ENCODE data around the gene PRM3.
A peak's percentile ranks its signal among the peaks of the same experiment; 100 is the strongest.

PRM3 gene, protein sequence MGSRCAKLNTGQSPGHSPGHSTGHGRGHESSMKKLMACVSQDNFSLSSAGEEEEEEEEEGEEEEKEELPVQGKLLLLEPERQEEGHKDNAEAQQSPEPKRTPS

DNA sequence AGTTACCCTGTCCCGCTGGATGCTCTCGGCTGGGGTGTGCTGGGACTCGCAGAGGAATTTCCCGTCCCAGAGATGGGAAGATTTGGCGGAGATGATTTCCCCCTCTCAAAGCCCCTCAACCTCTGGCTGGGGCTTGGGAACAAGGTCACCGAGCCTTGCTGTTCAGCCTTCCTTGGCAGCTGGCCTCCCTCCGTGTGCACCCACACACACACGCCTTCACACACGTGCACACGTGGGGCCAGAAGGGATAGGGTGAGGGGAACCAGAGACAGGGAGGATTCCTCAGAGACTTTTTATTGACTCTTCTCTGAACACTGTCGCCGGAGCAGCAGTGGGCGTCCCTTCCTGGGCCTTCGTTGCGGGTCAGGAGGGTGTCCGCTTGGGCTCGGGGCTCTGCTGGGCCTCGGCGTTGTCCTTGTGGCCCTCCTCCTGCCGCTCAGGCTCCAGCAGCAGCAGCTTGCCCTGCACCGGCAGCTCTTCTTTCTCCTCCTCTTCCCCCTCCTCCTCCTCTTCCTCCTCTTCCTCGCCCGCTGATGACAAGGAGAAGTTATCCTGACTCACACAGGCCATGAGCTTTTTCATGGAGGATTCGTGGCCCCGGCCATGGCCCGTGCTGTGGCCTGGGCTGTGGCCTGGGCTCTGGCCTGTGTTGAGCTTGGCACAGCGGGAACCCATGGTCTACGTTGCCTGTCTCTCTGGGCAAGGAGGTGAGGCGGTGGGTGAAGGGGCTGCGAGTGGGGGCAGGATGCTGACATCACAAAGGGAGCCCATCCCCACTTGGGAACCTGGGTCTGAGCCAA, at the start of gene PRM3:
Gene PRM3, minus strand, starts transcription at position 709 of the 800 bp plus-strand sequence. Its CDS starts 34 bp downstream, at position 675.
- DNase-seq, result no peak

DNA sequence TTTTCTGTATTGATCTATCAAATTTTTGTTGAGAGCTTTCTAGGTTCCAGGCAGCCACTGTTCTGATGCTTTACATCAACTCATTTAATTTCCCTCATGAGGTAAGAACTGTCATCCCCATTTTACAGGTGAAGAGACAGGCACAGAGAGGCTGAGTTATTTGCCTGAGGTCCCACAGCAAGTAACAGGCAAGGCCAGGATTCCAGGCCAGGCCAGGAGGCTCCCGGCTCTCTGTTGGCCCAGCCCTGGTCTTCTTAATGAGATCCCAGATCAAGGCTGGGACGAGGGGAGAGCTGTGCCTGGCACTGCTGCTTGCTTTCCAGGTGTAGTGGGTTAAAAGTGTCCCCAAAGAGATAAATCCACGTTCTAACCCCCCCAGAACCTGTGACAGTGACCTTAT, 49.4 kb upstream of the PRM3 start:
- DNase-seq, result no peak

DNA sequence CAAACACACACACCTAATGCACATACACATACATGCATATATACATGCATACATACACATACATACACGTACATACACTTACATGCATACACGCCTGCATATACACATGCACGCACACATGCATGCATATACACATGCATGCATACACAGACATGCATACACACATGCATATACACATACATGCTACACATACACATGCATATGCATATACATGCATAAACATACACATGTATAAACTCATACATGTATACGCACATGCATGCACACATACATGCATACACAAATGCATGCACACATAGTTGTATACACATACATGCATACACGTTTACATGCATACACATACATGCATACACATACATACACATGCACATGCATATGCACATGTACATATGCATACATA, 48.2 kb upstream of the PRM3 start:
- DNase-seq, result no peak

DNA sequence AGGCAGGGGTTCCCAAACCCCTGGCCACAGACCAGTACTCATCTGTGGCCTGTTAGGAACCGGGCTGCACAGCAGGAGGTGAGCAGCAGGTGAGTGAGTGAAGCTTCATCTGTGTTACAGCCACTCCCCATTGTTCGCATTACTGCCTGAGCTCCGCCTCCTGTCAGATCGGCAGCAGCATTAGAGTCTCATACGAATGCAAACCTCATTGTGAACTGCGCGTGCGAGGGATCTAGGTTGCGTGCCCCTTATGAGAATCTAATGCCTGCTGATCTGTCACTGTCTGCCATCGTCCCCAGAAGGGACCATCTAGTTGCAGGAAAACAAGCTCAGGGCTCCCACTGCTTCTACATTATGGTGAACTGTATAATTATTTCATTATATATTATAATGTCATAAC, 46.7 kb upstream of the PRM3 start:
- DNase-seq, result no peak

DNA sequence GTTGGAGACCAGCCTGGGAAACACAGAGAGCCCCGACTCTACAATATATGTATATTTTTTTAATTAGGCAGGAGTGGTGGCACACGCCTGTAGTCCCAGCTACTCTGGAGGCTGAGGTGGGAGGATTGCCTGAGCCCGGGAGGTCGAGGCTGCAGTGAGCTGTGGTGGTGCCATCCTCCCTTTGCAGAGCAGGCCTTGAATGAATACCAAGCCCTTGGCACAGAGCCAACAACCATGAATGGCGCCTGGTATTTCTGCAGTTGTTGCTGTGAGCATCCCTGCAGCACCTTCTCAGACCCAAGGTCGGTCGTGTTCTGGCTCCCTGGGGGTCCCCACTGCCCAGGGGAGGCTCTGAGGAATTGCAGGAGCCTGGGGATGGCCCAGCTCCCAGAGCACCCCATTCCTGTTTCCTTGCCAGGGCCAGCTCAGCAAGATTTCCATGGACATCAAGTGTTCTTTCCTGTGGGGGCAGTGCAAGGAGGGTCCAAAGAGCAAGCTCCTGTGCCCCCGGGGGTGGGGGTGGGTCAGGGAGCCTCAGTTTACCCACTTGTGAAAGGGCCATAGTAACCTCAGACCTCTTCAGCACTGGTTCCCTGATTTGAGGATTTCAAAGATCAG, 46.2 kb upstream of the PRM3 start:
- no peak for DNase-seq

DNA sequence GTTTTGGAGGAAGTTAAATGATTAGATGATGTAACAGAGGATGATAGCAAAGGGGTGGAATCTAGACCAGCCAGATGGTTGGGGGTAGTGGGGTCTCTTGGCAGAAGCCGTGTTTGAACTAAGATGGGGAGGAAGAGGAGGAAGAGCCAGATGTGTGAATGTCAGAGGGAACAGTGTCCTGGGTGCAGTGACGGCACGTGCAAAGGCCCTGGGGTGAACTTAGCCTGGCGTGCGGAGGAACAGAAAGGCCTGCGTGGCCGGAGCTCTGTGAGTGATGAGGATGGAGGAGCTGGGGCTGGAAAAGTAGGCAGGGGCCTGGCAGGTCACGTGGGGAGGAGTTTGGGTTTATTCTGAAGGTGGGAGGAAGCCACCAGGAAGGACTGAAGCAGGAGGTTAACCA, 45.4 kb upstream of the PRM3 start:
- no peak for DNase-seq

DNA sequence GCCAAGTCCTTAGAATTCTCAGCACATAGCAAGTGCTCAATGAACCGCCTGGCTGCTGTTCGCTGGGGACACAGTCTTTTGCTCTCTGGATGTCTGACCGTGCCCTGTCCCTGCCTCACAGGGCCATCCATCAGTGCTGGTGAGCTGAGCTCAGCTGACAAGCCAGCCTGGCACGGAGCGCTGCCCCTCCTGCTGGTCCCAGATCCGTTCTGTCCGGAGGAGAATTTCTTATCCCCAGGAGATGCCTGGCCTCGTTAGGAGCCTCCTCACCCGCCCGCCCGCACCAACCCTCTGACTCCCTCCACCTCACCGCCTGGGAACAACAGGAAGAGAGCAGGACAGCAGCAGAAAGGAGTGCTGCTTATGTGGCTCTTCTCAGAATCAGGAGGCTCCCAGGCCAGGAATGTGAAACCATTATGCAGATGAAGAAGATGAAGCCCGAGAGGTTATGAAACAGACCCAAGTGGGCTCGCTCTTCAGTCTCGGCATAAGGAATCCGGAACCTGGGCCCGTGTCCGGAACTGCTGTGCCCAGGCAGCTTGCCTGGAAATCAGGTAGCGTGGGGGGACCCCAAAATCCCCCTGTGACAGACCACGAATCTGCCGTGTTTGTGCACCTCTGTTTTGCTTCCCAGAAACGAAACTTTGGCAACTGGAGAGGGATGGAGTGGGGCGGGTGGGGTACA, 43.0 kb upstream of the PRM3 start:
- no peak for DNase-seq

DNA sequence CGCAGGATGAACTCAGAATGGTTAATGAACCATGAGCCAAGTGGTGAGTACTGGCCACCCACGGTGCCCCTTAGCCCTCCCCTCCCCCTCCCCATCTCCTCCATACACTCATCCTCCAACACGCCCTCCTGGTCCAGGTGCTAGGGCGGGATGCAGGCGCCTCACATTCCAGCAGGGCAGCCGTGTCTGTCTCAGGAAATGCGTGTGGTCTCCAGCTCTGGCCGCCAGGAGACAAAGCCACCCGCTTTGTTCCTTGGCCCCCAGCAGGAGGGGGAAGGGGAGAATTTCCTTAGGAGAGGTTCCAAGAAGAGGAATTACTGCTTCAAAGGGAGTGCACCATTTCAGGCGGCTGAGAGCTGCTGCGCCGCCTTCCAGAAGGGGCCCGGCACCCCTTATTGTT, 42.1 kb upstream of the PRM3 start:
- DNase-seq, result no peak

DNA sequence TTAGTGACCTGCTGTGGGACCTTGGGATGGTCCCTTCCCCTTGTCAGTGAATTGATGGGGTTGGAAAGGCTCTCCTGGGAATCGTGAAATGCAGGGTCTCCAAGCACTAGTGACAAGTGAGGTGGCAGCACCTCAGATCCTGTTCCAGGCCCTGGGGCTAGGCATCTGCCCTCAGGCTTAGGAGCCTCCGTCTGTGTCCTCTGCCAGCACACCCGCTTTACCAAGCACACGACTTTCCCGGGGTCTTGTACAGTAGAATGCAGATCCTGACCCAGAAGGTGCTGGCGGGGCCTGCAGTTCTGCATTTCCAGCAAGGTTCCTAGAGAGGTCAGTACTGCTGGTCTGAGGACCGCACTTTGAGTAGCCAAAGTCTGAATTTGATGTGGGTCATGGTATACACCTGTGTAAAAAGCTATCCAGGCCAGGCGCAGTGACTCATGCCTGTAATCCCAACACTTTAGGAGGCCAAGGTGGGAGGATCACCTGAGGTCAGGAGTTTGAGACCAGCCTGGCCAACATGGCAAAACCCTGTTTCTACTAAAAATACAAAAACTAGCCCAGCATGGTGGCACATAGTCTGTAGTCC, 41.0 kb upstream of the PRM3 start:
- DNase-seq, result no peak

DNA sequence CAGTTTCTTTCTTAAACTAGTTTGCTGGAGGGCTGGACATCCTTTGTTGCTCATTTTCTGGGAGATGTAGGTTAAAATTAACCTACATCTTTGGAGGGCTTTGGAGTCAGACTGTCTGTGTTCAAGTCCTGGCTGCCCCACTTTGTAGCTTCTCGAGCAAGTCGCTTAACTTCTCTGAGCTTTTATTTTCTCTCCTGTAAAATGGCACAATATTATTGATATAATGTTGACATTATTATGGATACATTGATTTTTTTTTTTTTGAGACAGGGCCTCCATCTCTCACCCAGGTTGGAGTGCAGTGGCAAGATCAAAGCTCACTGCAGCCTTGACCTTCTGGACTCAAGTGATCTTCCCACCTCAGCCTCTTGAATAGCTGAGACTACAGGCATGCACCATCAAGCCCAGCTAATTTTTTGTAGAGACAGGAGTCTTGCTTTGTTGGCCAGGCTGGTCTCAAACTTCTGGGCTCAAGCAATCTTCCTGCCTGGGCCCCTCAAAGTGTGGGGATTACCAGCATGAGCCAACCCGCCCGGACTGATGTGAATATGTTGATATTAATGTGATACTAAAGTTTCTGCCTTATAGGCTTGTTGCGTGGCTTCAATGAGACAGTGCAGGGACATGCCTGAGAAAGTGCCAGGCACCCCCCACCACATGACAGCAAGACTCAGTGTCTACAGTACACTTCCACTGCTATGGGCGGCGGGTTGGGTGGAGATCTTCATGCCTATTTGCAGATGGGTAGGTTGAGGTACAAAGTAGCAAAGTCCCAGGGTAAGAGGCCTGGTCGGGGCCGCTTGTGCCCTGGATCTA, 40.3 kb upstream of the PRM3 start:
- no peak for DNase-seq

DNA sequence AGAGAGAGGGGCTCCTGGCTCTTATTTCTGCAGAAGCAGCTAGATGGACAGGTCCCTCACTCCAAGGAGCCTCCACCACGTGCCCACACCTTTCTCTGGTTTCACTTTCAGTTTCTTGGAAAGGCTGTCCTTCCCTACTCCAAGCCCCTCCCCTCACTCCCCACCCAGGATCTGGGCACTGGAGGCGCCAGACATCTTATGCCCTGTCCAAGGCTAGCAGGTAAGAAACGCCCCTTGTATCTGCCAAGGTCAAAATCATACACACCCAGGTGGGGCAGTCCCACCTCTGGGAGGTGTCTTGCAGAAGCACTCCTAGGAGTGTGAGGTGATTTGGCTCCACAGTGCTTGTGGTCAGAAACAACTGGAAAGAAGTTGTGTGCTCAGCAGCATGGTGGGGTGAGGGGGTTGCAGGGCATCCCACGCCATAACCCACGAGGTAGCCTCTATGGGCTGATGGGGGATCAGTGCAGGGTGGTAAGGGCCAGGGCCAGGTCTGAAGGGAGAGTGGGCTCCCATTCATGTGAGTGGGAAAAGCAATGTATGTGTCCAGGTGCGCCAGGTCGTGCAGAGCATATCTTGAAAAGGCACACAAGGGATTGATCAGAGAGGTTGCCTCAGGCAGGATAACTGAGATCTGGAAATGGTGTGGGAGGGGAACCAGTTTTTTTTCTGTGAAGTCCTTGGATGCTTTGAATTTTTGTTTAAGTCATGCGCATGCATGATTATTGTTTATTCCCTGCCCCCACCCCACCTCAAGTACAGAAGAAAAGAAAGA, 39.5 kb upstream of the PRM3 start:
- peak in 1 of 2 experiments; percentile 30 for DNase-seq

DNA sequence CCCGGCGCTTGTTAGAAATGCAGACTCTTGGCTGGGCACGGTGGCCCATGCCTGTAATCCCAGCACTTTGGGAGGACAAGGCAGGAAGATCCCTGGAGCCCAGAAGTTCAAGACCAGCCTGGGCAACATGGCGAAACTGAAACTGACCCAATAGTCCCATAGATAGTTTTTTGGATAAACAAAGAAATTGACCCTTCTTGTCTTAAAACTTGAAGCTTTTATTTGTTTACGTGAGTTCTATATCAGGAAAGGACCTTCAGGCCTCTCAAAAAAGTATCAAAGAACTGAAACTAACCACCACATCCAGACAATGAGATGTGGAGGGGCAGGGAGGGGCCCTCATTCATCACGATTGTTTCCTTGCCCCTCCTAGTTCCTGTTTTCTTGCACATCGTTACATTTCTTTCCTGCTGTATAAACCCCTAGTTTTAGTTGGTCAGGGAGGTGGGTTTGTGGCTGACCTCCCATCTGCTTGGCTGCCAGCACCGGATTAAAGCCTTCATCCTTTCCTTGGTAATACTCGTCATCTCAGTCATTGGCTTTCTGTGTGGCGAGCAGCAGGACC, 37.6 kb upstream of the PRM3 start:
- peak in 1 of 2 experiments; percentile 8 for DNase-seq

DNA sequence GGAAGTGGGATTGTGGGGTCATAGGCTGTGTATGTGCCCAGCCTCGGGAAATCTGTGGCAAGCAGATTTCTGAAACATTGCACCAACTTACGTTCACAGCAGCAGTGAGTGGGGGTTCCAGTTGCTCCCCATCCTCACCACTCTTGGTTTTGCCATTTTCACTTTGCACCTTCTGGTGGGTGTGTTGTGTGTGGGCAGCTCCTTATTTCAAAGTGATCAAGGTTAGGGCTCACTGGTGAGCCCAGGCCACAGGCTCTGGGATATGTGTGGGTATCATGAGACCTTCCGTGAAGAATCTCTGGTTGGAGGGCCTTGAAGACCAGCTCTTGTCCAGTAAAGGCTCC, 37.2 kb upstream of the PRM3 start:
- no peak for DNase-seq

DNA sequence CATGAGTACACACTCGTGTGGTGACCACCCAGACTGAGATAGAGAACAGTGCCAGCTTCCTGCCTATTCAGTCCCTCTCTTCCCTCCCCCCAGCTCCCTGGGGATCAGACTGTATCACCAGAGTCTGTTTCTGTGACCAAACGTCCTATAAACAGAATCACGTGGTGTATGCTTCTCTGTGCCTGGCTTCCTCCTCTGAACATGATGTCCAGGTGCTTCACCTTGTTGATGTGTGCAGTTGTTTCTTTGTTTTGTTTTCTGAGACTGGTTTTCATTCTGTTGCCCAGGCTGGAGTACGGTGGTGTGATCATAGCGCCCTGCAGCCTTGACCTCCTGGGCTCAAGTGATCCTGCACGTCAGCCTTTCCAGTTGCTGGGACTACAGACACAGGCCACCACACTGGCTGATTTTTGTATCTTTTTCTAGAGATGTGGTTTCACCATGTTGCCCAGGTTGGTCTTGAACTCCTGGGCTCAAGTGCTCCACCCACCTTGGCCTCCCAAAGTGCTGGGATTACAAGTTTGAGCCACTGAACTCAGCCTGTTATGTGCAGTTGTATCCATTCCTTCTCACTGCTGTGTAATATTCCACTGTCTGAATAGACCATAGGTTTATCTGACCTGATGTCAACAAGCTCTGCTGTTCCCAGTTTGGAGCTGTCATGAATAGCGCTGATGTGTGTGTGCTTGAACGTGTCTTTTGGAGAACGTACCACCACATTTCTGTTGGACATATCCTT, 36.6 kb upstream of the PRM3 start:
- DNase-seq, result no peak

DNA sequence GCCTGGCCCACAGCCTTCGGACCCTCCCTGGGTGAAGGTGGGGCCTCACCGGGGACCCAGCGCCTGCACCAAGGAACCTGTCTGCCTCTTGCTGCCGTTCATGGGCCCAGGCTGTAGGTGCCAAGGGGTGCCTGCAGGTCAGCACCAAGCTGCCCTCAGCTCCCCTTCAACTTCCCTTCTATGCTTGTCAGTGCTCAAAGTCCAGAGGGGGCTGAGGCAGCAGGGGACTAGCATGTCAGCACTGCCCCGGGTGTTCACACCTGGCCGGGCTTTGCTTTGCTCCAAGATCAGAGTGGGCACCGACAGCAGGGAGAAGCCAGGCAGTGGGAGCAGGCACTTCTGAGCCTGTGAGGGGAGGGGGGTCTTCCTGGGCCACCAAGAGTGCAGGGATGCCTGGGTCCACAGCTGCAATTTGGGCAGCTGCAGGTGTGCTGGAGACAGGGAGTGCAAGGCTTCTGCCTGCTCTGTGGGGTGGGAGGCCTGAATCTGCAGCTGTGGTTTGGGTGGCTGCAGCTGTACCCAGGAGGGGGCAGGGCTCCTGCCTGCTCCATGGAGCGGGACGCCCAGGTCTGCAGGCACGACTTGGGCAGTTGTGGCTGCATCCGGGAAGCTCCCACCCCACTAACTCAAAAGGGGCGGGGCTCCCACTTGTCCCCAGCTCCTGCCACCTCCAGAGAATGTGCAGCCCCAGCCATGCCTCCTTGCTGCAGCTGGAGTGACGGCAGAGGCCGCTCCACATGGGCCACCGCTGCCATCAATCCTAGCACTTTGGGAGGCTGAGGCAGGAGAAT, 35.3 kb upstream of the PRM3 start:
- no peak for DNase-seq

DNA sequence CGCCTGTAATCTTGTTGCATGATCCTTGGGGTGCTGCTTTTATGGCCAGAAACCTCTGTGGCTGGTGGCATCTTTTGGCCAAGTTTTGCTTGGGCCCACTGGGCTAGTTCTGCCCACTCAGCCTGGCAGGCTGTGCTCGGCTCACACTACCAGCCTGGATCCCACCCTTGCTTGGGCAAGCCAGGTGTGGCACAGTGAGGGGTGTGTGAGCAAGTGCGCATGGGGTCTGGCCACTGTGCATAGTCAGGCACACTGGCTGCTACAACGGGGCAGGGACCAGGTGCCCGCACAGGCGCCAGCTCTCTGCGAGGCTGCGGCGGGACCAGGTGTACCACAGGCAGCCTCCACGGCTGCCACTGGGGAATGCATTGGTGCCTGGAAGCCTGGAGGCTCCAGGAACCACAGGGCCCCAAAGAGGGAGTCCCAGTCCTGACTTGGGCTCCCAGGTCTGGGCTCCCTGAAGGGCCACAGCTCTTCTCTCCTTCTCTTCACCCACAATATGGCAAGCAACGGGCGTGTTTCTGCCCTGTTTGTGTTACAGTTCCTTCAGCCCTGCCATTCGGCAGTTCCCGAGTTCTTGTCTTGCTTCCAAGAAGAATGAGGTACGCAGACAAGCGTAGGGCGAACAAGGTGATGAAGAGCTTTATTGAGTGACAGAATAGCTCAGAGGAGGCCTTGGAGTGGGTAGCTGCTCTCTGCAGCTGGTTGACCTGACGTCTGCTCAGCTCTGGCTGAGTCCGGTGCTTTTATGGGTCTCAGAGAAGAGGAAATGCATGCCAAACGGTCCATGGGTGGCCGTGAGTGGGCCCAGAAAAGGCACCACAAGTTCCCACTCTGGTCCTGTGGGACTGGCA, 34.4 kb upstream of the PRM3 start:
- DNase-seq, result no peak

DNA sequence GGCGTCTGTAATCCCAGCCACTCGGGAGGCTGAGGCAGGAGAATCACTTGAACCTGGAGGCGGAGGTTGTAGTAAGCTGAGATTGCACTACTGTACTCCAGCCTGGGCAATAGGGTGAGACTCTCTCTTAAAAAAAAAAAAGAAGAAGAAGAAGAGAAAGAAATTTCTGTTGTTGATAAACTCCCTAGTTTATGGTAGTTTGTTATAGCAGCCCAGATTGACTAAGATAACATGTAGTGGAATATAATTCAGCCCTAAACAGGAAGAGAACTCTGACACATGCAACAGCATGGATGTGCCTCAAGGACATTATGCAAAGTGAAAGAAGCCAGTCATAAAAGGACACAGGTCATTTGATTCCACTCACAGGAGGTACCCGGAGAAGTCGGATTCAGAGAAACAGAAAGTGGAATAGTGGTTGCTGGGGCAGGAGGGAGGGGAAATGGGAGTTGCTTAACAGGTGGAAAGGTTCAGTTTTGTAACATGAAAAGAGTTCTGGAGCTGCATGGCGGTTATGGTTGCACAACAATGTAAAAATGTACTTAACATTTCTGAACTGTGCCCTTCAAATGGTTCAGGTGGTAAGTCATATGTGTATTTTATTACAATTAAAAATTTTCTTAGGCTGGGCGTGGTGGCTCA, 33.7 kb upstream of the PRM3 start:
- no peak for DNase-seq

DNA sequence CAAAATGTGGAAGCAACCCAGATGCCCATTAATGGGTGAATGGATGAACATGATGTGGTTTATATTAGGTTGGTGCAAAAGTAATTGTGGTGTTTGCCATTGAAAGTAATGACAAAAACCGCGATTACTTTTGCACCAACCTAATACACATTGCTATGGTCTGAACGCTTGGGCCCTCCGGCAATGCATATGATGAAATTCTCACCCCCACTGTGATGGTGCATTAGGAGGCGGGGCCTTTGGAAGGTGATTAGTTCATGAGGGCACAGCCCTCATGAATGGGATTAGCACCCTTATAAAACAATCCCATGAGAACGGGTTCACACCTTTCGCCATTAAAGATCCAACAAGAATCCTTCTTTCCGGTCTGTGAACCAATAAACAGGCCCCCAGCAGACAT, 33.0 kb upstream of the PRM3 start:
- DNase-seq, result no peak

Data from stimulated activated CD4-positive, alpha-beta T cell treated with anti-CD3 and anti-CD28 coated beads, Interleukin-4, amount 100 ng/mL, for 4 hours (primary cell).